ENCODE measurements around the gene TAS1R1. TPM values are rescaled to one million over a fixed set of nuclear protein-coding genes. Genes with fewer than 3 reads are reported as not detected.
A peak's percentile ranks its signal among the peaks of the same experiment; 100 is the strongest.

Gene TAS1R1
- total RNA-seq, 1 donor from 2014 or later, result not detected

DNA sequence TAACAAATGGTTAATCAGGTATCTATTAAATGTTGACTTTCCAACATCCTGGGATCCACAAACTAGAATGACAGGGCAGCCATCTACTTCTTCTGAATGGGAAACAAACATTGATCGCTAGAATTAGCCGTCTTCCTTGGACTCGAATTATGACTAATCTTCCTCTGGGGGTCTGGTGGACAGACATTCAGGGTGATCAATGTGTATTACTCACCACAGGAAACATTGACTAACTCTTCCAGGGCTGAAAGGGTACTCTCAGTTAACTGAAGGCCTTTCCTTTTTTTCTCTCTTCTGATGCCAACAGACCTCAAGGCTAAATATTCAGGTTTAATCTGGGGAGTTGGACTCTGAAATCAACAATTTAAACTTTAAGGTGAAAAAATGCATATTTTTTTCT is 10.3 kb upstream of the TAS1R1 start:
- TF ChIP-seq, protein P1, sequence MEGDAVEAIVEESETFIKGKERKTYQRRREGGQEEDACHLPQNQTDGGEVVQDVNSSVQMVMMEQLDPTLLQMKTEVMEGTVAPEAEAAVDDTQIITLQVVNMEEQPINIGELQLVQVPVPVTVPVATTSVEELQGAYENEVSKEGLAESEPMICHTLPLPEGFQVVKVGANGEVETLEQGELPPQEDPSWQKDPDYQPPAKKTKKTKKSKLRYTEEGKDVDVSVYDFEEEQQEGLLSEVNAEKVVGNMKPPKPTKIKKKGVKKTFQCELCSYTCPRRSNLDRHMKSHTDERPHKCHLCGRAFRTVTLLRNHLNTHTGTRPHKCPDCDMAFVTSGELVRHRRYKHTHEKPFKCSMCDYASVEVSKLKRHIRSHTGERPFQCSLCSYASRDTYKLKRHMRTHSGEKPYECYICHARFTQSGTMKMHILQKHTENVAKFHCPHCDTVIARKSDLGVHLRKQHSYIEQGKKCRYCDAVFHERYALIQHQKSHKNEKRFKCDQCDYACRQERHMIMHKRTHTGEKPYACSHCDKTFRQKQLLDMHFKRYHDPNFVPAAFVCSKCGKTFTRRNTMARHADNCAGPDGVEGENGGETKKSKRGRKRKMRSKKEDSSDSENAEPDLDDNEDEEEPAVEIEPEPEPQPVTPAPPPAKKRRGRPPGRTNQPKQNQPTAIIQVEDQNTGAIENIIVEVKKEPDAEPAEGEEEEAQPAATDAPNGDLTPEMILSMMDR (IDR thresholded peaks at IDR 0.05; ENCODE audit: unreplicated experiment), result no peak
- no peaks in the 10 kb centered on the region for H3K4me1 Mint-ChIP-seq (ENCODE audit: low read depth)
- peaks cover 26% of the 10 kb centered on the region for H3K36me3 Mint-ChIP-seq (ENCODE audit: insufficient read depth)
- no peak for DNase-seq (ENCODE audit: low spot score, unreplicated experiment)
- no peaks in the 10 kb centered on the region for H3K27me3 Mint-ChIP-seq
- no peak overlapping the region for H3K4me3 Mint-ChIP-seq (ENCODE audit: low read depth)
- no peak overlapping the region for H3K27ac Mint-ChIP-seq
- no peaks in the 10 kb centered on the region for H3K9me3 Mint-ChIP-seq (ENCODE audit: low read depth)

GRCh38 chr1:6545276-6546112 is 9.6 kb upstream of the TAS1R1 start:
- H3K36me3 Mint-ChIP-seq (ENCODE audit: insufficient read depth), result peaks cover 28% of the 10 kb centered on the region
- H3K9me3 Mint-ChIP-seq (ENCODE audit: low read depth), result no peaks in the 10 kb centered on the region
- DNase-seq (ENCODE audit: low spot score, unreplicated experiment), result no peak
- no peaks in the 10 kb centered on the region for H3K4me1 Mint-ChIP-seq (ENCODE audit: low read depth)
- TF ChIP-seq, protein P1 (IDR thresholded peaks at IDR 0.05; ENCODE audit: unreplicated experiment), result no peak
- no peaks in the 10 kb centered on the region for H3K27me3 Mint-ChIP-seq
- H3K4me3 Mint-ChIP-seq (ENCODE audit: low read depth), result no peak overlapping the region
- H3K27ac Mint-ChIP-seq, result no peak overlapping the region

- H3K4me3 Mint-ChIP-seq (ENCODE audit: low read depth), result no peak overlapping the region
- TF ChIP-seq, protein P1 (IDR thresholded peaks at IDR 0.05; ENCODE audit: unreplicated experiment), result no peak
- no peaks in the 10 kb centered on the region for H3K9me3 Mint-ChIP-seq (ENCODE audit: low read depth)
- no peak overlapping the region for H3K27ac Mint-ChIP-seq
- peaks cover 28% of the 10 kb centered on the region for H3K36me3 Mint-ChIP-seq (ENCODE audit: insufficient read depth)
- no peaks in the 10 kb centered on the region for H3K4me1 Mint-ChIP-seq (ENCODE audit: low read depth)
- DNase-seq (ENCODE audit: low spot score, unreplicated experiment), result no peak
- no peaks in the 10 kb centered on the region for H3K27me3 Mint-ChIP-seq
Measured at GRCh38 chr1:6546326-6546725, 8.8 kb upstream of the TAS1R1 start.

- Mint-ChIP-seq H3K4me3 (ENCODE audit: low read depth) (no peak overlapping the region), H3K36me3 (ENCODE audit: insufficient read depth) (peaks cover 25% of the 10 kb centered on the region)
Measured at GRCh38 chr1:6547301-6547700, 7.8 kb upstream of the TAS1R1 start.

GRCh38 chr1:6554031-6554906 is 838 bp upstream of the TAS1R1 start, which contains the start of gene NOL9:
Gene NOL9, minus strand, starts transcription at chr1:6554513. Its CDS starts 11 bp downstream, at chr1:6554502.
- H3K36me3 Mint-ChIP-seq (ENCODE audit: insufficient read depth), result peaks cover 4% of the 10 kb centered on the region
- H3K27ac Mint-ChIP-seq, result peak within 1 kb of the TSS; percentile 88
- no peaks in the 10 kb centered on the region for H3K9me3 Mint-ChIP-seq (ENCODE audit: low read depth)
- TF ChIP-seq, protein P1 (IDR thresholded peaks at IDR 0.05; ENCODE audit: unreplicated experiment), result peak; percentile 96
- no peaks in the 10 kb centered on the region for H3K27me3 Mint-ChIP-seq
- DNase-seq (ENCODE audit: low spot score, unreplicated experiment), result peak; percentile 98
- H3K4me1 Mint-ChIP-seq (ENCODE audit: low read depth), result peaks cover 9% of the 10 kb centered on the region
- peak within 1 kb of the TSS; percentile 80 for H3K4me3 Mint-ChIP-seq (ENCODE audit: low read depth)

More at GRCh38 chr1:6547301-6547700, 7.8 kb upstream of the TAS1R1 start:
- TF ChIP-seq, protein P1 (IDR thresholded peaks at IDR 0.05; ENCODE audit: unreplicated experiment), result no peak
- Mint-ChIP-seq H3K27me3 (no peaks in the 10 kb centered on the region), H3K27ac (no peak overlapping the region), H3K9me3 (ENCODE audit: low read depth) (no peaks in the 10 kb centered on the region), H3K4me1 (ENCODE audit: low read depth) (no peaks in the 10 kb centered on the region)
- no peak for DNase-seq (ENCODE audit: low spot score, unreplicated experiment)
